HG03521 (cell line): ENCODE data around the gene PREX1.

ENCODE experiments used
- ATAC-seq: cut with Tn5 transposase; IDR thresholded peaks from one replicate; pipeline ENCODE4 v1.9.1; 2021; ENCODE audit warnings: mild to moderate bottlenecking, moderate library complexity; ENCODE audit not compliant: unreplicated experiment

PREX1 gene

DNA sequence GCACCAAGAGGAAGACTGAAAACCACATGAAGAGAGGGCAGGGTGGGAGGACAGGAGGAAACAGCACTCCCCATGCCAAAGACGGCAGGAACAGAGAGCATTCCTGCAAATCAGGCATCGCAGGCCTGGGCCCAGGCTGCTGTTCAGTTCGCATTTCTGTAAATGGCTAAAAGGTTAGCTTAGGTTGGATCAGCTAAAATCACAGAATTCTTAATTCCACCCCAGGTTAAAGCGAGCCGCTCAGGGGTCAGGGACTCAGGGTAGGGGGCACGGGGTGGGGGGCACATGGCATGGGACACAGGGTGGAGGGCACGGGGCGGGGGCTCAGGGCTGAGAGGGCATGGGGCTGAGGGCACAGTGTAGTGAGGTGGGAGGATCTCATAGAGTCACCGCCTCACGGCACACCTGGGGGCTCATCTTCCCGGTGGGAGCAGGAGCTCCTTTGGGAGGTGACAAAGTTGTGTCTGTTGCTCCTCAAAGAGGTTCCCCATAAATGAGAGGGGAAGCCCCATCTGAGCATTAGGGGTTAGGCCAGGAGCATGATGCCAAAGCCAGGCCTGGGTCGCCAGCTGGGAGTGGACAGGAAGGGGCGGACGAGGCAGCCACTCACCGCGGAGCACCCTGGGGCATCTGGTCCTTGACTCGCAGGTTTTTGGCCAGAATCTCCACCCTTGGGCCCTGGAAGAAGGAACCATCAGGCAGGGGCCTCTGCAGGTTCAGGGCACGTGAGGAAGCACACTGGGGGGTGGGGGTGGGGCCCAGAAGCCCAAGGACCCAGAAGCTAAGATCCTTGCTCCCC lies 200.7 kb downstream of the PREX1 start:
- no peak for ATAC-seq

DNA sequence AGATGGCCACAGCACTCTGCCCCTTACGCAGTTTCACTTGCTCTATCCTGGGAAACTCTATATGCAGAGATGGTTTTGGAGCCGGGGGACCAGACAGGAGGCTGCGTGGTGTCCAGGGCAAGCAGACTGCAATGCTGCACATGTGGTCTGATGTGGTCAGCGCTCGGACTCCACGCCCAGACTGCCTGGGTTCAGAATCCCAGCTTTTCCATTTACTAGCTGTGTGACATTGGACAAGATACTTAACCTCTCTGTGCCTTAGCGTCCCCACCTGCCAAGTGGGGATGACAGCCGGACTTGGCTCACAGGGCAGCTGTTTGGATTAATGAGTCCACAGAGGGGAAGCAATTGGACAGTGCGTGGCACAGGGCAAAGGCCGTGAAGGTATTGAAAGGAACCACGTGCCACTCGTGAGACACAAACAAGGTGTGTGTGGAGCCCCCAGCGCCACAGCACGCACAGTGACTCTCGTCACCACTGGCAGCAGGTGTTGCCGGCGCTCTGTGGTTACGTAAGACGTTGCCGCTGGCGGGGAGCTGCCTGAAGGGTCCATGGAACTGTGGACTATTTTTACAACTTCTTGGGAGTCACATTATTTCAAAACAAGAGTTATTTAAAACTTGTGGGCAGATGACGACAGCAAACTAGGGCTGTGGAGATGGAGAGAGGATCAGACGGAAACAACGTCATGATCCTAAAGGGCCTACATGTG lies 201.4 kb downstream of the PREX1 start:
- ATAC-seq = no peak

DNA sequence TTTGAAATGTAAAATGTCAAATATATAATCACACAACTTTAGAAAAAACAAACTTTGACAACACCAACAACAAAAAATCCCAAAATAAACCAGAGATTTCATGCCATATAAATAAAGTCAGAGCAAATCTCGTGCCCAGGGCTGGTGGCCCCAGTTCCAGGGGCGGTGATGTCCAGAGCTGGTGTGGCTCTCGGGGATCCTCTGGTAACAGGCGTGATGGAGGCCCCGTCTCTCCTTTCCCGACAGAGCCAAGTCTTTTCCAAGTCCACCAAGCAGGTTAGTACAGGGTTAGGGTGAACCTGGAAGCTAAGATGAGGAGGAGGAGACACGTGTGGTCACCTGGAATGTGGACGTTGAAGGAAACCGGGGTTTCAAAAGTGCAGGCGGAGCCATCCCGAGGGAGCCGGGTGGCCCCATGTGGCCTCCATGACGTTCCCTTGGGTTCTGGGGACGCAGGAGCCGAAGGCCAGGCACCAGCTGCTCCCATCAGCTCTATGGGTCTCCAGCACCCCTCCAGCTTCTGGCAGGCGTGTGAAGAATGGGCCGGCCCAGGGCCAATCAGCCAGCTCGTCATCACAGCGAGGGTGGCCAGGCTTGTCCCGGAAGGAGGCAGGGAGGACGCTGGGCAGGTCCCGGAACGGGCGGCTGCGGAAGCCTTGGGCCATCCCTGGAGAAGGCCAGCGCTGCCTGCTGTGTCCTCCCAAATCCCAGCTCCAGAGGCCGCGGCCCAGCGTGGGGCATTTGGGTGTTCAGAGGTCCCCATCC lies 202.5 kb downstream of the PREX1 start:
- no peak for ATAC-seq

DNA sequence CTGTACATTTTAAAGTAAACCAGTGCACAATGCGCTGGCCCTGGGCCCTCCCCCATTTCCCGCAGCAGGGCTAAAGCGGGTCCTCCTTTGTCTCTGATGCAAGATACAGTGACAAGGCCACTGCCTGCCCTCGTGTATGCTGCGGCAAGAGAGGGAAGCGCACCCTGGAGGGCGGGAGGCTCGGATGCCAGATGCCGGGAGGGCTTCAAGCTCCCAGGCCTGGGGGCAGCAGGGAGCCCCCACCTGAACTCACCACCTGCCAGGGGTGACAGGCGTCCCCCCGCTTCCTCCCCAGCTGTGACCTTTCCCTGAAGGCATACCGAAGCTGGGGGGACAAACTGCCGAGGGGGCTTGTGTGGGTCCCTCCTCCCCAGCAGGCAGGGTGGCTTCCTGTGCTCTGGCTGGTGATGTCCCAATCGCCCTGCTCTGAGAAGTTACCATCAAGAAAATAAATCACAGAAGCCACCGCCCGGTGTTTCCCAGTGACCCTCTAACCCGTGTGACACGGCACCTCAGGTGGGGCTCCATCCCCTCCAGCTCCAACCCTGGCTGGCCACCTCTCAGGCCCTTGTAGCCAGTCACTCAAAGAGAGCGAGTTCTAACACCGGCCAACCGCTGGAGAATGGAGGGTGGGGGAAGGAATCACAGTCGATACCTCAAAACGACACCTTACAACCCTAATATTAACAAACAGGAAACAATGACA lies 203.3 kb downstream of the PREX1 start:
- no peak for ATAC-seq

DNA sequence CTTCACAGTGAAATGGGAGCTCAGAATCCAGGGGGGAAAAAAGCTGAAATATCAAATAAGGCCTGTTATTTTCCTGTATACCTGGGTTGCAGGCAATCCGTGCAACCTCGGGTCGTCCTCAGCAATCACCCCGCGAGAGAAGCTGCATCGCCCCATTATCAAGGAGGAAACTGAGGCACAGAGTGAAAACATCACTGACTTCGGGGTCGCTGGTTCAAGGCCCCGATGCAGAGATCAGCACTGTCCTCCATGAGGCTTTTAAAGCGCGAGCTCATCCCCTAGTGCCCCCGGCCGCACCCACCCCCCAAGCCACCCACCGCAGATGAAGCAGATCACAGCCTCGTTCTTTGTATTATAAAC lies 203.9 kb downstream of the PREX1 start:
- ATAC-seq = no peak

DNA sequence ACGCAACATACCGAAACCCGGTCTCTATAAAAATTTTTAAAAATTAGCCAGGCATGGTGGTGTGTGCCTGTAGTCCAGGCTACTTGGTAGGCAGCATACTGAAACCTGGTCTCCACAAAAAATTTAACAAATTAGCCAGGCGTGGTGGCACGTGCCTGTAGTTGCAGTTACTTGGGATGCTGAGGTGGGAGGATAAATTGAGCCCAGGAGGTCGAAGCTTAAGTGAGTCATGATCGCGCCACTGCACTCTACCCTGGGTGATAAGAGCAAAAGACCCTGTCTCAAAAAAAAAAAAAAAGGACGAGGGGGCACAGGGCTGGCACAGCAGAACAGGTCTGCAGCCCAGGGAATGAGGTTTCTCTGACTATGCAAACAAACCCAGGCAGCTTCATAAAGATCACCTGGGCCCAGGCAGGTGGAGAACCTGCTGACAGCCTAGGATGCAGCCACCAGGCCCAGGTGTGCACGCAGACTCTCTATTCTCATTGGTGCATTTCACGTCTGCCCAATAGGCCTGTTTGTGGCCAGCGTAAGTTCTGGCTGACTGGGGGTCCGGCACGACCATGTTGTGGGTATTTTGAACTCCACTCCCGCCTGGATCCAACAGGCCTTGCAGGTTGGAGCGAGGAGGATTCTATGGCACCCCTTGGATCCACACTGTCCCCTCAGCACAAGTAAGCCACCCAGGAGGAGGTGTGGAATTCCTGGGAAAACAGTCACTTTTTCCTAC lies 204.5 kb downstream of the PREX1 start:
- no peak for ATAC-seq

DNA sequence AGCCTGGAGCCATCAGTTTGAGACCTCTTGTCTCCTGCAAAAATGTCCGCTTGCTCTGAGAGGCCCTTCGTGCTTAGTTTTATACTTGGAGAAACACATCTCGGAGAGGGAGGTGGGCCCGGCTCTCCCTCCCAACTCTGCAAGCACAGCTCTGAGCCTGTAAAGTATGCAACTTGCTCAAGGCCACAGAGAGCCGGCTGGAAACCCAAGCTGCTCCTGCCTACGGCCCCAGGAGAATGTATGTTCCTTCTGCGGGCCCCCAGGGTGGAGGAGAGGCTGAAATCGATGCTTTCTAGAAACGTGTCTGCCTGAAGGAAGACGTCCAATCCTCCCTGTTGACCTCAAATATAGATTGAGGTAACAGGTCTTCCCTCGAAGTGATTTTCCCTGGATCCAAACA lies 205.4 kb downstream of the PREX1 start:
- ATAC-seq = no peak

DNA sequence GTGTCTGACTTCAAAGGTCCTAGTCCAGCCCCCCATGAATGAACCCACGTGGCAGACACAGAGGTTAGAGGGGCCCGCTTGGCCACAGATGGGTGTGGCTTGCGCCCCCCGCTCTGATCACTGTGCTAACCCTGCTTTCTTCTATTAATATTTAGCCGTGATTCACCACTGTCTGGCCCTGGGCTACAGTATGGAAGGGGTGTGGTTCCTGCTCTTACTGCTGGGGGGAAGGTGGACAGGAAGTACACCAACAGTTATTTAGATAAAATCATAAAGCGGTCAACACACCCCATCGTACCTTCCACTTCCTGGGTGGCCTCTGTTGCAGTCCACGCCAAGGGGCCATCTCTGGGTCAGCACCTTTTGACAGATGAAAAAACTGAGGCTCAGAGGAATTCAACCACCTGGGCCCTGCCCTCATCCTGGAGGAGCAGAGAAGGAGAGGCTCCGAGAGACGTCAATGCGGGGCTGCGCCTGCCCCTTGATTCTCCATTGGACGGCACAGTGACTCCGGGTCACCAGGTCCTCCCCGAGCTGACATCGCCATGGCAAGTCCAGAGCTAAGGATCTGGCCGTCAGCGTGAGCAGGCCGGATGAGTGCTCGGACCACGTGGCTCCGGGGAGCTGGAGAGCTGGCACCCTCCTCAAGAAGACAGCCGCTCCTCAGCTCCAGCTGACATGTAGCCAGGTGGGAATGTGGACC lies 206.3 kb downstream of the PREX1 start:
- no peak for ATAC-seq

DNA sequence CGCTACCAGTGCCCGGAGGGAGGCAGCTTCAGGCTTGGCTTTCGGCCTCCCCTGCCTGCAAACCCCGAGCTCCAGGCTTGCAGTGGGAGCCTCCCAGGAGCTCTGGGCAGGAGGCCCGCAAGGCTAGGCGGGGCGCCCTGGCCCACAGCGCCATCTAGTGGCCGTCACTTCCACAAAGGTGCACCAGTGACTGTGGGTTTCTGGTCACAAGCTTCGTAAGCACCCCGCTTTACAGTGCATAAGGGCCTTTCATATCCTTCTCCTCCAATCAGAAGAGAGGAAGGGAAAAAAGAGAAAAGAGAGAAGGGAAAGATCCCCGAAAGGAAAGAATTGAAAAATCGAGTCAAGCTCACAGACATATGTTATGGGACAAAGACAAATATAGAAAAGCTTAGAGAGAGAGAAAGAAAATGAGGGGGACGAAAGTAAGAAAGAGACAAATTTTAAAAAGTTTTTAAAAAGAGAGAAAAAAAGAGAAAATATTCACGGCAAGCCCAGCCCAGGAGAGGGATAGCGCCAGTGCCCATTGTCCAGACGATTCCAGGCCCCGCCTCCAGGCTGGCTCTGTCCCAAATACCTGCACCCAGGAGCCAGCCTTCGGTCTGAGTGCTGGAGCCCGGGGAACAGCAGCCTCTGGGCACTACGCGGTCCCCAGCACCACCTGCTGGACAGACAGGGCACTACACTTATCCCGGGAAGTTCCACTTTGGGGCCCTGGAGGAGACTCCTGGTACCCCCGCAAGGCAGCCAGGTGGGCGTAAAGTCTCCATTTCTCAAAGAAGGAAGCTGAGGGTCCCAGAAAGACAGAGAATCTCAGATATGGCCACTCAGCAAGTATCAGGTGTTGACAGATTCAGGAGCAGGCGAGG lies 207.1 kb downstream of the PREX1 start:
- ATAC-seq = no peak

DNA sequence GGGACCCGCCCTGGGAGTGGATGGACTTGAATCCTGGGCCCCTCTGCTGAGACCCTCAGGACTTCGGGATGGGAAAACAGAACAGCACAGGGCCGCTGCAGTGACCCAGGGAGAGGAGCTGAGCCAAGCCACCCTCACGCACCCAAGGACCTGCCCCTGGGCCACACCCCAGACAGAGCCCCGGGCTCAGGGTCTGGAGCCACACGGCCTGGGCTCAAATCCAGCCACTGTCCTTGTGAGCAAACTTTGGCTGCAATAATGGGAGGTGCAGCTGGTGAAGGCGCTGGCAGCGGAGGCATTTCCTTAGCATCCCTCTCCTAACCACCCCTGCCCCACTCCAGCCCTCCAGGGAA lies 207.7 kb downstream of the PREX1 start:
- ATAC-seq = no peak

DNA sequence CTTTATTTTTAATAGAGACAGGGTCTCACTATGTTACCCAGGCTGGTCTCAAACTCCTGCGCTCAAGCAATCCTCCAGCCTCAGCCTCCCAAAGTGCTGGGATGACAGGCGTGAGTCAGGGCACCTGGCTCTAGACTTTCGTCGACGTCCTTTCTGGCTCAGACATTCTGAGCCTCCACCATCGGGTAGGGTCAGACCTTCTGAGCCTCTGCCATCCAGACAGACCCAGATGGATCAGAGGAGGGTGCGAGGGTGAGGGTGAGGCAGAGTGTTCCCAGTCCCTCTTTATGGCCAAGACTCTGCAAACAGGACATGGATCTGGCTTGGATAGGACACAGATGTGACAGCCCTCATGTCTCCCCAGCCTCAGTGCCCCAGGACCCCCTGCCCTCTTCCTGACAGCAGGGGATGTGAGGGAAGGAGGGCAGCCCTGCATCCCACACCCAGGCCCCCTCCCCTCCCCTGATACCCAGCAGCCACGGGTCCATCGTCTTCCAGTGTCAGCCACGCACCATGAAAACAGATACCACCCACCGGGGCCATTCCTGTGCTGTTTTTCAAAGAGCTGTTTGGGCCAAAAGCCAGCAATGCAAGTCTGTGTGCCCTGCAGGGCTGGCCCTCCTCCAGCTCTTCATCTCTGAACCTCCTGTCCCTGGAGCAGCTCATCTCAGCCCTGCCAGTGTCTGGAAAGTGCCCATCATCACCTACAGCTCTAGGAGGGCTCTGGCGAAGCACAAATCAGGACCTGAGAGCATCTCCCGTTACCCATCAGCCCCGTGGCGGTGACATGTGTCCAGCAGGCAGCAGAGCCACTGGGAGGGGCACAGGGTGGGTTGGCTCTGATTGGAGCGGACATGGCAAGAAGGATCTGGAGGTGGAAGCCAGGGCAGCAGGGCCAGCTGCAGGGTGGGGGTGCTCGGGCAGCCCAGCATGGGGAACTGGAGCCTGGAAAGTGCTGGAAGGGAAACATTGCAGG lies 208.4 kb downstream of the PREX1 start:
- no peak for ATAC-seq

DNA sequence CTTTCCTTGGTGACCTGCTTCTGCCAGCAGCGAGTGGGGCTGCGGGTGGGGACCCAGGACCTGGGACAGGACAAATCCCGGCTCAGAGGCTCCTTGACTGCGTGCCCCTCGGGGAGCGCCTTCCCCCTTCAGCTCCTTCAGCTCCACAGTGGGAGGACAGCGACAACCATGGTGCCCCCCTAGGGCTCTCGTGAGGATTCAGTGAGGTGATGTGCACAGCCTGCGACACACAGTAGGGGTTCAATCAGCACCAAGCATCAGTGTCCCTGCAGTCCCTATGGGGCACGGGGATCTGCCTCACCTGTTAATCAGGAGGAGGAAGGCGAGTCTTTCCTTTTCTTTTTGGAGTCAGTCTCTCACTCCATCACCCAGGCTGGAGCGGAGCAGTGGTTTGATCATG lies 209.2 kb downstream of the PREX1 start:
- ATAC-seq = no peak

DNA sequence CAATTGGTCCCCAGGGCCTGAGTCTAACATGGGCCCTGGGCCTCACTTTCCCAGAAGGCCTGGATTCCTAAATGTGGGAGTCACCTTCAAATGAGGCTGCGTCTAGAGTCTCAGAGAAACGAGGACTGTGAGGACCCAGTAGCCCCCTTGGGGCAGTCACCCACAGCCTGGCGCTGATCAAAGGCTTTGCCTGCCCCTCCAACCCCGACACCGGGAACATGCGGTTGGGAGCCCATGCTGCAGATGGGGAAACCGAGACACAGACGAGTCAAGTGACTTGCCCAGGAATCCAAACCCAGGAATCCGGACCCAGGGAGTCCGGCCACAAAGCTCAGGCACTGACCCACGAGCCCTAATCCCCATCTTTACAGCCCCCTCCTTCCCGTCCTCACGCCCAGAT lies 209.7 kb downstream of the PREX1 start:
- no peak for ATAC-seq

DNA sequence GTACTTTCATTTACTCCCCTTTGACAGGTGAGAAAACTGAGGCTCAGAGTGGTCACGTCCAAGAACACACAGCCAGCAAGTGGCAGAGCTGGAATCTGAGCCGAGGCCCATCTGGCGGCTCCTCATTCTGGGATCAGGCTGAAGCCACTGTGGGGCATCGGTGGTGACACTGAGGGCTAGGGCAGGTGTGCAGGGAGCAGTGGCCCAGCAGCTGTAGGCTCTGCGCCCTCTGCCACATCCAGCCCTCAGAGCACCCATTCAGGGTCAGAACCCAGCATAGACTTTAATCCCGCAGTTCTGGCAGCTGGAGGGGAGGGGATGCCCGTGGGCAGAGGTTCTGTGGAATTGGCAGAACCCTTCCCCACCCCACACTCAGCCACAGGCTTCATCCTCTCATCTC lies 210.3 kb downstream of the PREX1 start:
- ATAC-seq = no peak

DNA sequence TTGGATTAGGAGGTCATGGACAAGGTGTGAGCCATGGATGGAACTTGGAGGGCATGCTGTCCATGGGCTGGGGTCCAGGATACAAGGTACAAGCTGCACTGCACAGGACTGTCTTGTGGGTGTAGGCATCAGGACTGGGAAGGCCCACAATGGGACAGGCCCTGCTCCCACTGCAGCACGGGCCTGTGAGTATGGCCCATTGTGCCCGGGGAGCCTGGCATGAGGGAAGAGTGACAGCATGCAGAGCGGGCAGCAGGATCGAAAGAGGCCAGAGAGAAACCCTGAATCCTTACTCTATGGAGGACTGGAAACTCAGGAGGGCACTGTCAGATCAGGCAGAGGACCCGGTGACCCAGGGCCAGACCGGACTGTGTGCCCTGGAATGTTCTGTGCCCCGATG lies 211.3 kb downstream of the PREX1 start:
- no peak for ATAC-seq

DNA sequence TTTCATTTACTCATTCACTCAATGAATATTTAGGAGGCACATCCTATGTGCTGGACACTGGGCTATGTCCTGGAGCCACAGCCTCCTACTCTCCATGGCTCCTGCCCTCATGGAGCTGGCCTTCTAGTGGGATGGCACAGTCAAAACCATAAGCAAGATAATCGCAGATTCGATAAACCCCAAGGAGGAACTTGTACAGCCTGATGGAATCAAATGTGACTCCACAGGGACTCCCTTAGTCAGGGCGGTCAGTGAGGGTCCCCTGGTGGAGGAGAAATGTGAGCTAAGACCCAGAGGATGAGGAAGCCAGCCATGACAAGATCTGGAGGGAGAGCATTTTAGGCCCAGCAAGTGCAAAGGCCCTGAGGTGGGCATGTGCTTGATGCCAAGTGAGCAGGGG lies 211.9 kb downstream of the PREX1 start:
- no peak for ATAC-seq

DNA sequence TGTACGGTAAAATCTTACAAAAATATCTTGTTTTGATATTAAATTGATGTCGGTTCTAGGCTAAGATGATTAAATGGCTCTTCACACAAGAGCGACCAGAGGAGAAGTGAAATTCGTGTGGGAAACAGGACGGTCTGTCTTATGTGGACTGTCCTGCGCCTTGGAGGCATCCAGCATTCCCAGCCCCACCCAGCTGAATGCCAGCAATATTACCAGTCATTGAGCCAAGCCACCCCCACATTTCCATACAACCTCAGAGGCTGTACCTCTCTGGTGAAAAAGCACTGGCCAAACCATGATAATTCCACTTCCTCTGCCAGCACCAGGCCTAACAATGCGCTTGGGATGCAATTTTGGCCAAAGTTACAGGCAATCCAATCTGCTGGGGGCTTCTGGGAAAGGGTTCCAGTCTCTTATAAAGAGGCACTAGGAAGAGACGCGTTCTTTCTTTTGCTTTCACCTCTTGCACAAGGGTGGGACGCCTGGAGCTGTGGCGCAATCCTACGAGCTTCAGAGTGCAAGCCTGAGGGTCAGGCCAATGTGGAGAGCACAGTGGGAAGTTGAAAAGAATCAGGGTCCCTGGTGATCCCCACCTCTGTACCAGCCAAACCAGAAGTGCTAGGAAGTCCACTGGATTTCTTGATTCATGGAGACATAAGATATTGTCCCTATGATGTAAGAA lies 213.1 kb downstream of the PREX1 start:
- ATAC-seq = no peak
